Measurements from ENCODE around the gene RYR2. TPM values are rescaled to one million over a fixed set of nuclear protein-coding genes. Genes with fewer than 3 reads are reported as not detected.

The RYR2 gene
- total and polyA plus RNA-seq, 4 experiments from 2014 or later = not detected

- Histone ChIP-seq H3K27me3 (ENCODE audit: insufficient read depth, low read length) (no peaks in the 10 kb centered on the region), H3K9me3 (ENCODE audit: control insufficient read depth in 1 of 2, low read length in 2 of 2) (no peaks in the 10 kb centered on the region), H3K36me3 (ENCODE audit: insufficient read depth, low read length) (no peaks in the 10 kb centered on the region), H3K27ac (ENCODE audit: low read depth, low read length) (no peak overlapping the region), H3K4me3 (ENCODE audit: low read length in 2 of 2) (no peak overlapping the region), H3K4me1 (ENCODE audit: insufficient read depth, low read length) (no peaks in the 10 kb centered on the region)
- H3K4me3 Mint-ChIP-seq = no peak overlapping the region
- peaks cover 6 to 7% of the 10 kb centered on the region in 2 donors for H3K27me3 Mint-ChIP-seq
- intact Hi-C loops (cut with micrococcal nuclease) = no loop called here
- no peak overlapping the region for H3K27ac Mint-ChIP-seq
- H3K9me3 Mint-ChIP-seq = peaks cover 0 to 6% (median 0%) of the 10 kb centered on the region in 8 donors
- ChIA-PET POLR2A (ENCODE audit: partially characterized antibody) (no interaction called here), CTCF (ENCODE audit: partially characterized antibody) (no interaction called here)
- DNase-seq = no peak
- no peaks in the 10 kb centered on the region for H3K36me3 Mint-ChIP-seq
- no peaks in the 10 kb centered on the region for H3K4me1 Mint-ChIP-seq
Measured at GRCh38 chr1:237219751-237220642, 178.0 kb downstream of the RYR2 start.

DNA sequence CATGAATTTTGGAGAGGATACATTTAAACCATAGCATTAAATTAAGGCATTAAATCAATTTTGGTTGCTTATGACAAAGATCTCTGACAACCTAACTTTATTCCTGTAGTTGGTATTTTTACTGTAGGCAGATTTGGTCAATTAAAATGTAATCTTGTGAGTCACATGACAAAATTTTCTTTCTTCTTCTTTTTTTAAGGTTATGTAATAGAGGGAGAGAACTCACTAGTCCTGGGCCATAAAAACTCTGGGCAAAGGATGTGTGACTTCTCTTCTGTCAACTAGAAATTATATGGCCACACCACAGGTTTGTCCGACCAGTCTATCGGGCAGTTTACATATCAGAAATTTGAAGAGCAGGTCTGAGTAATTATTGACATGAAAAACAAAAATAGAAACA is 181.4 kb downstream of the RYR2 start:
- no peaks in the 10 kb centered on the region for H3K4me1 ChIP-seq (ENCODE audit: insufficient read depth, low read length)
- no peaks in the 10 kb centered on the region for H3K4me1 Mint-ChIP-seq
- H3K36me3 ChIP-seq (ENCODE audit: insufficient read depth, low read length) = no peaks in the 10 kb centered on the region
- no peak overlapping the region for H3K27ac Mint-ChIP-seq
- no peaks in the 10 kb centered on the region for H3K9me3 ChIP-seq (ENCODE audit: control insufficient read depth in 1 of 2, low read length in 2 of 2)
- peaks cover 0 to 3% (median 0%) of the 10 kb centered on the region in 8 donors for H3K9me3 Mint-ChIP-seq
- POLR2A ChIA-PET (ENCODE audit: partially characterized antibody) = no interaction called here
- CTCF ChIA-PET (ENCODE audit: partially characterized antibody) = no interaction called here
- no peak overlapping the region for H3K27ac ChIP-seq (ENCODE audit: low read depth, low read length)
- no peak overlapping the region for H3K4me3 ChIP-seq (ENCODE audit: low read length in 2 of 2)
- H3K4me3 Mint-ChIP-seq = no peak overlapping the region
- H3K27me3 ChIP-seq (ENCODE audit: insufficient read depth, low read length) = no peaks in the 10 kb centered on the region
- peaks cover 6 to 8% of the 10 kb centered on the region in 2 donors for H3K27me3 Mint-ChIP-seq
- intact Hi-C loops (cut with micrococcal nuclease) = no loop called here
- DNase-seq = no peak
- no peaks in the 10 kb centered on the region for H3K36me3 Mint-ChIP-seq

DNA sequence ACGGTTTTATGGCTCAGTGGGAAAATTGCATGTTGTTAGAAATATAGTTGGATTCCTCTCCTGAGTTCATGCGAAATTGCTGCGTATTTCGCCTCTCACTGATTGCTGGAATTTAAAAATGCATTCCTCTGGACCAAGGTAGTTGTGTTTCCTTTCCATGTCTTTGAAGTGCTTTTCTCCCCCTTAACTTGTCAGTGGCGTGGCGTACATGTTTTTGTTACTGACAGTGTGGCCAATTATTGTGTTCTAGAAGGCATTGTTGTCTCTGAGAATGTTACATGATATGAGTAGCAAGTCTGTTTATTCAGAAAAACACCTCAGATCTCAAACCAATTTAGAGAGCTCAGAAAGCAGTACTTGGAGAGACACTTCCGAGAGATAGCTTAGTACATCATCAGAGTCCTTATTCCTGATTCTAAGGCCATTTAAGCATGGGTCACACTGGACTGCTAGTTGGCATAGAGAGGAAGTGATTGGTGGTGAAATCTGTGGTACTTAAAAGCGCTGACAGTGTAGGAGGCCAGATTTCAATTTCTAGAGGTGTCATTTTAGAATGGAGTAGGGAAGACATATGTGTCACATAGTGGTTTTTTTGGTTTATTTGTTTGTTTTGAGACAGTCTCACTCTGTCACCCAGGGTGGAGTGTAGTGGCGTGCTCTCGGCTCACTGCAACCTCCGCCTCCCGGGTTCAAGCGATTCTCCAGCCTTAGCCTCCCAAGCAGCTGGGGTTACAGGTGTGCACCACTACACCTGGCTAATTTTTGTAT is 184.4 kb downstream of the RYR2 start:
- H3K27me3 ChIP-seq (ENCODE audit: insufficient read depth, low read length) = no peaks in the 10 kb centered on the region
- DNase-seq = no peak
- Mint-ChIP-seq H3K27ac (no peak overlapping the region), H3K4me1 (no peaks in the 10 kb centered on the region), H3K4me3 (no peak overlapping the region), H3K27me3 (peaks cover 2 to 3% of the 10 kb centered on the region in 2 donors), H3K36me3 (no peaks in the 10 kb centered on the region), H3K9me3 (peaks cover 0 to 3% (median 0%) of the 10 kb centered on the region in 8 donors)
- ChIA-PET POLR2A (ENCODE audit: partially characterized antibody) (no interaction called here), CTCF (ENCODE audit: partially characterized antibody) (no interaction called here)
- intact Hi-C loops (cut with micrococcal nuclease) = no loop called here
- H3K36me3 ChIP-seq (ENCODE audit: insufficient read depth, low read length) = no peaks in the 10 kb centered on the region
- H3K4me1 ChIP-seq (ENCODE audit: insufficient read depth, low read length) = no peaks in the 10 kb centered on the region
- H3K4me3 ChIP-seq (ENCODE audit: low read length in 2 of 2) = no peak overlapping the region
- no peak overlapping the region for H3K27ac ChIP-seq (ENCODE audit: low read depth, low read length)
- H3K9me3 ChIP-seq (ENCODE audit: control insufficient read depth in 1 of 2, low read length in 2 of 2) = no peaks in the 10 kb centered on the region

- POLR2A ChIA-PET (ENCODE audit: partially characterized antibody) = no interaction called here
- H3K36me3 Mint-ChIP-seq = no peaks in the 10 kb centered on the region
Measured at GRCh38 chr1:237227476-237227875, 185.5 kb downstream of the RYR2 start.

DNA sequence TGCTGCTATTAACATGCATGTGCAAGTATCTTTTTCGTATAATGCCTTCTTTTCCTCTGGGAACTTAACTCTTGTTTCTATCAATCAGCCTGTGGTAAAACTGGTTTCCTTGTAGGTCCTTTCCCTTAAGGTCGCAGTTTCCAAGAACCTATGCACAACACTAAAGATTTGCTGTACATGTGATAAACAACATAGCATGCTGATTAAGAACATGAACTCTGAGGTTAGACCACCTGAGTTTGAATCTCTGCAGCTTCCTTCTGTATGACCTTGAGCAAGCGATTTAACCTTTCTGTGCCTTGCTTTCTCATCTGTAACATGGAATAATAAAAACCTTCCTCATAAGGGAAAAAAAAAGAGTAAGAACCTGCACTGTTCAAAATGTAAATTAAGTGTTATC is 186.4 kb downstream of the RYR2 start:
- Mint-ChIP-seq H3K4me1 (no peaks in the 10 kb centered on the region), H3K36me3 (no peaks in the 10 kb centered on the region), H3K4me3 (no peak overlapping the region), H3K27me3 (peaks cover 0 to 3% of the 10 kb centered on the region in 2 donors), H3K27ac (no peak overlapping the region), H3K9me3 (peaks cover 0 to 2% (median 0%) of the 10 kb centered on the region in 8 donors)
- POLR2A ChIA-PET (ENCODE audit: partially characterized antibody) = no interaction called here
- Histone ChIP-seq H3K27me3 (ENCODE audit: insufficient read depth, low read length) (no peaks in the 10 kb centered on the region), H3K4me1 (ENCODE audit: insufficient read depth, low read length) (no peaks in the 10 kb centered on the region), H3K36me3 (ENCODE audit: insufficient read depth, low read length) (no peaks in the 10 kb centered on the region), H3K4me3 (ENCODE audit: low read length in 2 of 2) (no peak overlapping the region), H3K27ac (ENCODE audit: low read depth, low read length) (no peak overlapping the region), H3K9me3 (ENCODE audit: control insufficient read depth in 1 of 2, low read length in 2 of 2) (no peaks in the 10 kb centered on the region)
- CTCF ChIA-PET (ENCODE audit: partially characterized antibody) = no interaction called here
- no peak for DNase-seq
- intact Hi-C loops (cut with micrococcal nuclease) = no loop called here

More at GRCh38 chr1:237227476-237227875, 185.5 kb downstream of the RYR2 start:
- no peak for DNase-seq
- intact Hi-C loops (cut with micrococcal nuclease) = no loop called here
- CTCF ChIA-PET (ENCODE audit: partially characterized antibody) = no interaction called here
- Histone ChIP-seq H3K27me3 (ENCODE audit: insufficient read depth, low read length) (no peaks in the 10 kb centered on the region), H3K4me3 (ENCODE audit: low read length in 2 of 2) (no peak overlapping the region), H3K27ac (ENCODE audit: low read depth, low read length) (no peak overlapping the region), H3K9me3 (ENCODE audit: control insufficient read depth in 1 of 2, low read length in 2 of 2) (no peaks in the 10 kb centered on the region), H3K4me1 (ENCODE audit: insufficient read depth, low read length) (no peaks in the 10 kb centered on the region), H3K36me3 (ENCODE audit: insufficient read depth, low read length) (no peaks in the 10 kb centered on the region)
- Mint-ChIP-seq H3K9me3 (peaks cover 0 to 2% (median 0%) of the 10 kb centered on the region in 8 donors), H3K27ac (no peak overlapping the region), H3K27me3 (peaks cover 0 to 2% of the 10 kb centered on the region in 2 donors), H3K4me1 (no peaks in the 10 kb centered on the region), H3K4me3 (no peak overlapping the region)

- Mint-ChIP-seq H3K27me3 (peaks cover 0 to 3% of the 10 kb centered on the region in 2 donors), H3K9me3 (peaks cover 0 to 2% (median 0%) of the 10 kb centered on the region in 8 donors), H3K4me1 (no peaks in the 10 kb centered on the region), H3K27ac (no peak overlapping the region), H3K36me3 (no peaks in the 10 kb centered on the region), H3K4me3 (no peak overlapping the region)
- no peaks in the 10 kb centered on the region for H3K9me3 ChIP-seq (ENCODE audit: control insufficient read depth in 1 of 2, low read length in 2 of 2)
- CTCF ChIA-PET (ENCODE audit: partially characterized antibody) = no interaction called here
- H3K27me3 ChIP-seq (ENCODE audit: insufficient read depth, low read length) = no peaks in the 10 kb centered on the region
- H3K36me3 ChIP-seq (ENCODE audit: insufficient read depth, low read length) = no peaks in the 10 kb centered on the region
- H3K27ac ChIP-seq (ENCODE audit: low read depth, low read length) = no peak overlapping the region
- intact Hi-C loops (cut with micrococcal nuclease) = no loop called here
- POLR2A ChIA-PET (ENCODE audit: partially characterized antibody) = no interaction called here
- H3K4me1 ChIP-seq (ENCODE audit: insufficient read depth, low read length) = no peaks in the 10 kb centered on the region
- H3K4me3 ChIP-seq (ENCODE audit: low read length in 2 of 2) = no peak overlapping the region
- no peak for DNase-seq
Measured at GRCh38 chr1:237229333-237229732, 187.3 kb downstream of the RYR2 start.

- DNase-seq = no peak
- intact Hi-C loops (cut with micrococcal nuclease) = no loop called here
- Histone ChIP-seq H3K4me1 (ENCODE audit: insufficient read depth, low read length) (no peaks in the 10 kb centered on the region), H3K4me3 (ENCODE audit: low read length in 2 of 2) (no peak overlapping the region), H3K27ac (ENCODE audit: low read depth, low read length) (no peak overlapping the region), H3K9me3 (ENCODE audit: control insufficient read depth in 1 of 2, low read length in 2 of 2) (no peaks in the 10 kb centered on the region), H3K27me3 (ENCODE audit: insufficient read depth, low read length) (no peaks in the 10 kb centered on the region), H3K36me3 (ENCODE audit: insufficient read depth, low read length) (no peaks in the 10 kb centered on the region)
- H3K36me3 Mint-ChIP-seq = no peaks in the 10 kb centered on the region
- ChIA-PET CTCF (ENCODE audit: partially characterized antibody) (no interaction called here), POLR2A (ENCODE audit: partially characterized antibody) (no interaction called here)
- no peaks in the 10 kb centered on the region for H3K9me3 Mint-ChIP-seq
- no peak overlapping the region for H3K27ac Mint-ChIP-seq
- no peak overlapping the region for H3K4me3 Mint-ChIP-seq
- H3K27me3 Mint-ChIP-seq = peaks cover 0 to 3% of the 10 kb centered on the region in 2 donors
- no peaks in the 10 kb centered on the region for H3K4me1 Mint-ChIP-seq
Measured at GRCh38 chr1:237232501-237232900, 190.5 kb downstream of the RYR2 start.

Measured in CD4-positive, alpha-beta memory T cell (primary cell).